ENCODE measurements around the gene TRIM3. TPM values are rescaled to one million over a fixed set of nuclear protein-coding genes. Genes with fewer than 3 reads are reported as not detected.

TRIM3 gene
- total RNA-seq, 4 donors from 2014 or later, result 4.0 to 13.5 (median 7.0) TPM

Other genes with a start within 250 kb of the TRIM3 start
- 10 to 100 TPM in 3 of 4 donors, 1 to 10 TPM in 1; 8.3 to 33.5 (median 23.1) TPM for gene FHIP1B, start 239.3 kb downstream of the TRIM3 start, total RNA-seq
- under 1 TPM in 1 of 4 donors, not detected in 3; 0.38 TPM for gene CNGA4, start 234.9 kb downstream of the TRIM3 start, total RNA-seq
- under 1 TPM in 2 of 4 donors, not detected in 2; 0.15 to 0.45 TPM for gene CCKBR, start 214.1 kb downstream of the TRIM3 start, total RNA-seq
- 10 to 100 TPM; 16.6 to 65.0 (median 25.3) TPM for gene CAVIN3, start 153.4 kb downstream of the TRIM3 start, total RNA-seq
- 10 to 100 TPM; 11.6 to 21.4 (median 14.3) TPM for gene SMPD1, start 83.5 kb downstream of the TRIM3 start, total RNA-seq
- 10 to 100 TPM in 2 of 4 donors, 1 to 10 TPM in 2; 2.7 to 29.0 (median 9.9) TPM for gene APBB1, start 54.8 kb downstream of the TRIM3 start, total RNA-seq
- gene HPX, start 33.0 kb downstream of the TRIM3 start, total RNA-seq, result under 1 TPM in 1 of 4 donors, not detected in 3; 0.76 TPM
- gene ARFIP2, start 7.4 kb upstream of the TRIM3 start, total RNA-seq, result 10 to 100 TPM; 39.4 to 74.6 (median 50.8) TPM
- gene TIMM10B, start 7.6 kb upstream of the TRIM3 start, total RNA-seq, result 10 to 100 TPM; 17.0 to 40.2 (median 29.6) TPM
- gene DNHD1, start 23.3 kb upstream of the TRIM3 start, total RNA-seq, result 10 to 100 TPM in 1 of 4 donors, 1 to 10 TPM in 3; 1.3 to 11.8 (median 7.7) TPM
- 10 to 100 TPM; 10.9 to 23.5 (median 15.7) TPM for gene RRP8, start 129.7 kb upstream of the TRIM3 start, total RNA-seq
- gene ILK, start 129.8 kb upstream of the TRIM3 start, total RNA-seq, result 100 to 1,000 TPM in 1 of 4 donors, 10 to 100 TPM in 3; 34.5 to 128 (median 49.5) TPM
- 10 to 100 TPM; 31.9 to 69.2 (median 48.6) TPM for gene TAF10, start 138.3 kb upstream of the TRIM3 start, total RNA-seq
- gene TPP1, start 145.5 kb upstream of the TRIM3 start, total RNA-seq, result 10 to 100 TPM; 15.4 to 34.9 (median 27.8) TPM
- gene DCHS1, start 181.9 kb upstream of the TRIM3 start, total RNA-seq, result 1 to 10 TPM; 1.1 to 9.9 (median 2.3) TPM
- 10 to 100 TPM; 18.9 to 31.8 (median 26.1) TPM for gene MRPL17, start 209.4 kb upstream of the TRIM3 start, total RNA-seq